Activated B cell treated with CpG ODN at 0.5 μM for 24 hours (primary cell): ENCODE results near the gene ZDHHC11. TPM values are rescaled to one million over a fixed set of nuclear protein-coding genes. Genes with fewer than 3 reads are reported as not detected.

Experiments used
- ATAC-seq: fragments of 200-7000 bp; cut with Tn5 transposase; one replicate; pipeline ENCODE4 v1.10.0; 2021; ENCODE audit warnings: low read depth, mild to moderate bottlenecking, moderate library complexity
- CTCF ChIA-PET: fragments of 350-600 bp; sonication (Branson Sonifier 250); formaldehyde crosslinking; loops from one replicate; lab custom pipeline; 2021; ENCODE audit warnings: antibody characterized with exemption; lab: Charles Lee
- POLR2A ChIA-PET: fragments of 350-600 bp; sonication (Branson Sonifier 250); formaldehyde crosslinking; loops from one replicate; lab custom pipeline; 2021; ENCODE audit warnings: antibody characterized with exemption; lab: Charles Lee
- DNase-seq: peaks from one replicate; pipeline ENCODE4 v3.0.0; 2022
- H3K27ac Mint-ChIP-seq: one replicate; pipeline ENCODE4 v1.8.0; 2020; ENCODE audit warnings: mixed read lengths
- H3K27me3 Mint-ChIP-seq: one replicate; pipeline ENCODE4 v1.8.0; 2021; ENCODE audit warnings: mixed read lengths
- H3K36me3 Mint-ChIP-seq: one replicate; pipeline ENCODE4 v1.8.0; 2021; ENCODE audit warnings: low read depth, mixed read lengths
- H3K4me1 Mint-ChIP-seq: one replicate; pipeline ENCODE4 v1.8.0; 2021; ENCODE audit warnings: mixed read lengths
- H3K4me3 Mint-ChIP-seq: one replicate; pipeline ENCODE4 v1.8.0; 2020; ENCODE audit warnings: mild to moderate bottlenecking, mixed read lengths
- H3K9me3 Mint-ChIP-seq: one replicate; pipeline ENCODE4 v1.8.0; 2020; ENCODE audit warnings: mixed read lengths
- intact Hi-C: fragments of 100-400 bp; cut with micrococcal nuclease; formaldehyde crosslinking; loops from one replicate; pipeline ENCODE4 v1.15.1; 2024
- total RNA-seq: library from RNA; stranded (reverse); gene quantifications from 2 replicates; pipeline ENCODE4 v1.2.3, GENCODE V29; 2022
- TF ChIP-seq, protein P1 (sequence below): fragments of 200-600 bp; IDR thresholded peaks from one replicate; pipeline ENCODE4 v1.8.0; 2022; ENCODE audit warnings: antibody characterized with exemption, mild to moderate bottlenecking

ZDHHC11 gene
- total RNA-seq, 1 donor from 2014 or later: 1.6 TPM

DNA sequence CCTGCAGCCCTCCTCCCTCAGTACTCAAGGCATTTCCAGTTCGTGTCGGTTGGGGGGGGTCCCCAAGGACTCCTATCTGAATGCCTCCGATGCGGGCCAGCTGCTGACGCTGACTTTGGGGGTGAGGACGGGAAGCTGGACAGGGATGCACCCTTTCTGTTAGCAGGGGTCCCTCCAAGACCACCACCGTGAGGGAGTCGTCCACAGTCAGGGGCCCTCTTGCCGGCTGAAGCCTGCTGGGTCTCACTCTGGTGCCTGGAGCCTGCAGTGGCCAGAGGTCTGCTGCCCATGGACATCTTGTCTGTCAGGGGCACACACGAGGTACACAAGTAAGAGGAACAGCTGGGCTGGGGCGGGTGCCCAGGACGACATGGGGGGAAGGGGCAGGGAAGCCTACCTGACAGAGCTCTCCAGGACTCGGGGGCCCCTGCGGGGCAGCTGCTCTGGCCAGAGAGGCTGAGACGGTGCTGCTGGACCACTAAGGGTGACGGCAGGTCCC, 9.1 kb upstream of the ZDHHC11 start:
- H3K9me3 Mint-ChIP-seq: no peaks in the 10 kb centered on the region
- H3K4me1 Mint-ChIP-seq: no peaks in the 10 kb centered on the region
- TF ChIP-seq, protein P1, sequence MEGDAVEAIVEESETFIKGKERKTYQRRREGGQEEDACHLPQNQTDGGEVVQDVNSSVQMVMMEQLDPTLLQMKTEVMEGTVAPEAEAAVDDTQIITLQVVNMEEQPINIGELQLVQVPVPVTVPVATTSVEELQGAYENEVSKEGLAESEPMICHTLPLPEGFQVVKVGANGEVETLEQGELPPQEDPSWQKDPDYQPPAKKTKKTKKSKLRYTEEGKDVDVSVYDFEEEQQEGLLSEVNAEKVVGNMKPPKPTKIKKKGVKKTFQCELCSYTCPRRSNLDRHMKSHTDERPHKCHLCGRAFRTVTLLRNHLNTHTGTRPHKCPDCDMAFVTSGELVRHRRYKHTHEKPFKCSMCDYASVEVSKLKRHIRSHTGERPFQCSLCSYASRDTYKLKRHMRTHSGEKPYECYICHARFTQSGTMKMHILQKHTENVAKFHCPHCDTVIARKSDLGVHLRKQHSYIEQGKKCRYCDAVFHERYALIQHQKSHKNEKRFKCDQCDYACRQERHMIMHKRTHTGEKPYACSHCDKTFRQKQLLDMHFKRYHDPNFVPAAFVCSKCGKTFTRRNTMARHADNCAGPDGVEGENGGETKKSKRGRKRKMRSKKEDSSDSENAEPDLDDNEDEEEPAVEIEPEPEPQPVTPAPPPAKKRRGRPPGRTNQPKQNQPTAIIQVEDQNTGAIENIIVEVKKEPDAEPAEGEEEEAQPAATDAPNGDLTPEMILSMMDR: no peak
- ATAC-seq (no peak), DNase-seq (no peak)
- H3K36me3 Mint-ChIP-seq: peaks cover 29% of the 10 kb centered on the region
- ChIA-PET CTCF (no interaction called here), POLR2A (no interaction called here)
- no peak overlapping the region for H3K4me3 Mint-ChIP-seq
- intact Hi-C loops: no loop called here
- H3K27ac Mint-ChIP-seq: no peak overlapping the region
- no peaks in the 10 kb centered on the region for H3K27me3 Mint-ChIP-seq

DNA sequence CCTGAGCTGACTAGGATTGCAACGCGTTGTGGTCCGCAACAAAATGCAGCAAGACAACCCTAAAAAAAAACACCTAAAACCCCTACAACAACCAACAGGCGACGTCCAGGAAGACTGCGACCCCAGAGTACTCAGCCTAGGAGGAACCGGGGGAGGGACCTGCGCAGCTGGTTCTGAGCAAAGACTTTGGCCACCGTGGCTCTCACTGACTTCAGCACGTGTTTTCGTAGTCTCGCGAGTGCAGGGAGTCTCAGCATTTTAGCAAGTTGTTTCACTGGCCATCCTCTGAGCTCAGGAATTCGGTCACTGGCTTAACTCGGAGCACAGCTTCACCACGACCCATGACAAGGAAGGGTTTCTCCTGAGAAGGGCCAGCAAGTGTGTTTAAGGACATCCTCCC, 8.6 kb upstream of the ZDHHC11 start:
- Mint-ChIP-seq H3K4me1 (no peaks in the 10 kb centered on the region), H3K4me3 (no peak overlapping the region), H3K27me3 (no peaks in the 10 kb centered on the region), H3K27ac (no peak overlapping the region), H3K9me3 (no peaks in the 10 kb centered on the region), H3K36me3 (peaks cover 24% of the 10 kb centered on the region)
- POLR2A ChIA-PET: no interaction called here
- DNase-seq (no peak), ATAC-seq (no peak)
- intact Hi-C loops: no loop called here
- TF ChIP-seq, protein P1: no peak
- CTCF ChIA-PET: no interaction called here

DNA sequence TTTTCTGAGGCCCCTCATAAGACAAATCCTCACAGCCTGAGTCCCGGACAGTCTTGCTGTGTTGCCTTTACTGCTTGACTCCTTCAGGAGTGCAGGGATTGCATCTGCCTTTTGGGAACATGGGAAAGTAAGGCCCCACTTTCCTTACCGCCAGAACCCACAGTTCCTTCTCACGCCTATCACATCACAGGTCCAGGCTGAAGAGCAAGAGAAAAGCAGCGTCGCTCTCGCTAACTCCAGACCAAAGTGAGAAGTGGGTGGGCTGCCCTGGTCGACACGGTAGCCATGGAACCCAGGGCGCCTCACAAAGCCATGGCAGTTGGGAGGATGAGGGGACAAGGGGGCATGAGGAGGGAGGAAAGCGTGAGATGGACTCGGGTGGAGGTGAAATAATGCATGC, 7.9 kb upstream of the ZDHHC11 start:
- no peak overlapping the region for H3K27ac Mint-ChIP-seq
- no peak for DNase-seq
- TF ChIP-seq, protein P1: no peak
- no peaks in the 10 kb centered on the region for H3K9me3 Mint-ChIP-seq
- ChIA-PET CTCF (no interaction called here), POLR2A (no interaction called here)
- peaks cover 18% of the 10 kb centered on the region for H3K36me3 Mint-ChIP-seq
- no peaks in the 10 kb centered on the region for H3K4me1 Mint-ChIP-seq
- H3K27me3 Mint-ChIP-seq: no peaks in the 10 kb centered on the region
- ATAC-seq: no peak
- intact Hi-C loops: no loop called here
- H3K4me3 Mint-ChIP-seq: no peak overlapping the region

DNA sequence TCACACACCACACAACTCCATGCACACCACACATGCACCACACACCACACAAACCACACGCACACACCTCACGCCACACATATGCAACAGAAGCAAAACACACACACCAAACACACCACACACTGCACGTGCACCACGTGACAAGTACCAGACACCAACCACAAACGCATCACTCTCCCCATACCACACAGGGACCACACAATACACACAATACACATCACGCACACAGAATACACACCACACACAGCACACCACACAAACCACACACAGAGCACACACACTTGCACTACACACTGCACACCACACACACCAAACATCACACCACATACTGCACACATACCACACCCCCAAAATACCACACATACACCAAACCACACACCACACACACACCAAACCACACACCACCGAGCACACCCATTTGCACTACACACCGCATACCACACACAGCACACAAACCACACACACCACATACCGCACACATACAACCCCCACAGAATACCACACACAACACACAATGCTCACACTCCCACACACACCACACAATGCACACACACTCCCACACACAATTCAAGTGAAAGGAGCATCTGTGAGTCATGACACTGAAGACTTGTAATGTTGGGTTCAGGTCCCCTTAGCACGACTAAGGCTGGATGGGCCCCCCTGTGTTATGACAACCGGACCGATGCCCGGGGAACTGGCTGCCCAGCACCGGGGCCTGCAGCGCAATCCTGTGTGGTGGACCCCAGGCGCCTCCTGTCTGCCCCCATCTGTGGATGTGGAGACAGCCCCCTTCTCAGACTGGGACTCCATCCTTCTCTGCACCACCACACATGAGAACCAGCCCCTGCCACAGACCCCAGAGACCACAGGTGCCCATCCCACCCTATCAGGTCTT, 6.0 kb upstream of the ZDHHC11 start:
- ChIA-PET CTCF (no interaction called here), POLR2A (no interaction called here)
- Mint-ChIP-seq H3K4me1 (no peaks in the 10 kb centered on the region), H3K9me3 (no peaks in the 10 kb centered on the region), H3K27me3 (peaks cover 2% of the 10 kb centered on the region), H3K27ac (no peak overlapping the region), H3K4me3 (no peak overlapping the region), H3K36me3 (peaks cover 4% of the 10 kb centered on the region)
- no peak for DNase-seq
- TF ChIP-seq, protein P1: no peak
- no peak for ATAC-seq
- intact Hi-C loops: no loop called here

DNA sequence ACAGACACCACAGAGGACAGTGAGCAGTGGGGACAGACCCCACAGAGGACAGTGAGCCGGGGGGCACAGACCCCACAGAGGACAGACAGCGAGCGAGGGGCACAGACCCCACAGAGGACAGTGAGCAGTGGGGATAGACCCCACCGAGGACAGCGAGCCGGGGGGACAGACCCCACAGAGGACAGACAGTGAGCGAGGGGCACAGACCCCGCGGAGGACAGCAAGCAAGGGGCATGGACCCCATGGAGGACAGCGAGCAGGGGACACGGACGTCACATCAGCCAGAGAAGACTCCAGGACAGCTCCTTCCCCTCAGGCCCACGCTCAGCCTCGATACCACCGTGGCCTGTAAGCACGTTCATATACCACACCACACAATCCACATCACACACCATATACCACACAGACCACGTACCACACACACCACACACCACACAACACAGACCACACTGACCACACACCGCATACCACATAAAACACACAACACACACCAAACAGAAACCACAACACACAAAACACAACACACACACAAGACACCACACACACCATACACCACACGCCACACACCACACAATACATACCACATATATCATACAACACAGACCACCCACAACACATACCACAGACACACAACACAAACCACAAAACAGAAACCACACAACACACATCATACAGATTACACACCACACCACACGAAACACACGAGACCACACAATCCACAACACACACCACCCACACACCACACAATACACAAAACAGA, 5.2 kb upstream of the ZDHHC11 start:
- Mint-ChIP-seq H3K4me1 (no peaks in the 10 kb centered on the region), H3K27ac (no peak overlapping the region), H3K4me3 (no peak overlapping the region), H3K36me3 (peaks cover 4% of the 10 kb centered on the region), H3K9me3 (no peaks in the 10 kb centered on the region), H3K27me3 (peaks cover 5% of the 10 kb centered on the region)
- intact Hi-C loops: no loop called here
- TF ChIP-seq, protein P1: no peak
- POLR2A ChIA-PET: no interaction called here
- DNase-seq (no peak), ATAC-seq (no peak)
- CTCF ChIA-PET: no interaction called here
